Left ventricle myocardium inferior (tissue), 1 donor: Measurements from ENCODE around the gene HDLBP. TPM values are rescaled to one million over a fixed set of nuclear protein-coding genes. Genes with fewer than 3 reads are reported as not detected.

Experiments
- DNase-seq: peaks from one replicate; pipeline ENCODE4 v3.0.0-alpha.2; 2020
- H3K27ac ChIP-seq: fragments of 200-600 bp; replicated peaks from 2 replicates; pipeline ENCODE4 v1.8.0; 2021
- H3K27me3 ChIP-seq: fragments of 200-600 bp; 2 replicates; pipeline ENCODE4 v1.8.0; 2021; ENCODE audit warnings: low read depth
- H3K36me3 ChIP-seq: fragments of 200-600 bp; 2 replicates; pipeline ENCODE4 v1.8.0; 2021
- H3K4me1 ChIP-seq: fragments of 200-600 bp; 2 replicates; pipeline ENCODE4 v1.8.0; 2021
- H3K4me3 ChIP-seq: fragments of 200-600 bp; 2 replicates; pipeline ENCODE4 v1.8.0; 2021; ENCODE audit warnings: mild to moderate bottlenecking, moderate library complexity
- H3K9me3 ChIP-seq: fragments of 200-600 bp; replicated peaks from 2 replicates; pipeline ENCODE4 v1.8.0; 2021
- intact Hi-C: fragments of 100-400 bp; cut with micrococcal nuclease; formaldehyde crosslinking; loops from one replicate; pipeline ENCODE4 v1.11.0; 2022
- total RNA-seq: library from RNA; stranded (reverse); fragmentation: NEBNext Ultra II Directional; extraction: Animal tissue kit (Norgen Biotek cat#: 25700); gene quantifications from one replicate; pipeline ENCODE4 v1.2.1, GENCODE V29; 2021
- TF ChIP-seq, protein P1 (sequence below): fragments of 200-600 bp; IDR thresholded peaks from 2 replicates; pipeline ENCODE4 v1.8.0; 2021; ENCODE audit warnings: antibody characterized with exemption, mild to moderate bottlenecking, borderline replicate concordance
- donor health status: DM: no; HTN: yes; CAD: no; lungs with severe emphysema.

The HDLBP gene
- total RNA-seq, 1 donor from 2014 or later: 365 TPM

DNA sequence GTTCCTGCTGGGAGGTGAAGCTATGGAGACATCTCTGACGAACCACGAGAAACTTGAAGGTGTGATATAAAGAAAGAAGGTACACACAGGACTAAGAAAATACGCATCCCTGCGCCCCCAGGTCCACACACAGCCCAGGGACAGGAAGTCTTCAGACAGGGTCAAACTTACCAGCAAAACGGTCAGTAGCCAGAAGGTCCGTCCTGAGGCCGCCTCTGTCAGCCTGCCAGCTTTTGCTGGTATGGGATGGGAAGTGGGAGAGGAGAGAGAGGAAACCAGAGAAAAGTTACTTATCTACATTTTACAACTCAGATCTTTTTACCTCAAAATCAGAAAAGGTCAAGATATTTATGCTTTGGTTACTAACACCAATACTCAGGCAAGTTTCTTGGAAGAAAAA is 47.2 kb downstream of the HDLBP start:
- Histone ChIP-seq H3K4me1 (peaks cover 46% of the 10 kb centered on the region), H3K9me3 (no peaks in the 10 kb centered on the region), H3K4me3 (no peak overlapping the region), H3K27ac (no peak overlapping the region), H3K27me3 (no peaks in the 10 kb centered on the region), H3K36me3 (peaks cover 54% of the 10 kb centered on the region)
- TF ChIP-seq, protein P1, sequence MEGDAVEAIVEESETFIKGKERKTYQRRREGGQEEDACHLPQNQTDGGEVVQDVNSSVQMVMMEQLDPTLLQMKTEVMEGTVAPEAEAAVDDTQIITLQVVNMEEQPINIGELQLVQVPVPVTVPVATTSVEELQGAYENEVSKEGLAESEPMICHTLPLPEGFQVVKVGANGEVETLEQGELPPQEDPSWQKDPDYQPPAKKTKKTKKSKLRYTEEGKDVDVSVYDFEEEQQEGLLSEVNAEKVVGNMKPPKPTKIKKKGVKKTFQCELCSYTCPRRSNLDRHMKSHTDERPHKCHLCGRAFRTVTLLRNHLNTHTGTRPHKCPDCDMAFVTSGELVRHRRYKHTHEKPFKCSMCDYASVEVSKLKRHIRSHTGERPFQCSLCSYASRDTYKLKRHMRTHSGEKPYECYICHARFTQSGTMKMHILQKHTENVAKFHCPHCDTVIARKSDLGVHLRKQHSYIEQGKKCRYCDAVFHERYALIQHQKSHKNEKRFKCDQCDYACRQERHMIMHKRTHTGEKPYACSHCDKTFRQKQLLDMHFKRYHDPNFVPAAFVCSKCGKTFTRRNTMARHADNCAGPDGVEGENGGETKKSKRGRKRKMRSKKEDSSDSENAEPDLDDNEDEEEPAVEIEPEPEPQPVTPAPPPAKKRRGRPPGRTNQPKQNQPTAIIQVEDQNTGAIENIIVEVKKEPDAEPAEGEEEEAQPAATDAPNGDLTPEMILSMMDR: no peak
- no peak for DNase-seq
- intact Hi-C loops: no loop called here

DNA sequence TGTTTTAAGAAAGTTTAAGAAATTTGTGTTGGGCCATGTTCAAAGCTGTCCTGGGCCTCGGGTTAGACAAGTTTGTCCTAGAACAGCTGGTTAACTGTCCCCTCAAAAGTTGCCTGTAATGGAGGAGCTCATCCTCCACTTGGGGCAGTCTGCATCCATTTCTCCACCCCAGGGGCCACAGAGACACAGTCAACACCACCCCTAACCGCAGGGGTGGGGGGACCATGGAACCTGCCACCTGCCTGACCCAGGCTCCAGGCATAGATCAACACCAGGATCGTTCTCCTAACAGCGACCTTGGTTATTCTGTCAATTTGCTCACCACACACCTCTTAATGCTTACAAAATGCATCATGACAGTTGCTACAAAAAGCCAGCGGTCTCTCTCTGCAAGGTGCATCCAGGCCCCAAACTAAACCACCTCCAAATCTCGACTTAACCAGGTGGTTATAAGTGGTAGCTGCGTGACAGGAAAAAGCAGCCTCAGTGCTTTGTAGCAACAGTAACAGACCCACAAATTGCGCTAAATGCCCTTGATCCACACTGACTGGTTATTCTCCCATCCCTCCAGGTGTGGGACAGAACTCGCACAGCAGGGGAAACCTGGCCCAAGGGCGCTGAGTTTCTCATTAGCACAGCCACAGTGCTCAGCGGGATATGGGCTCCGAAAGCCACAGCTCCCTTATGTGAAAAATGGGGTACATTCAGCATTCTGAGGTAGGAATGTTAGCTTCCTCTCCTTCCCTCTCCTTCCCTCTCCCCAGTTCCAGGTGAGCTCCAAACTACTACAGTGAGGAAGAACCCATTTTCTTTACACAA is 48.0 kb downstream of the HDLBP start:
- DNase-seq: no peak
- H3K4me3 ChIP-seq: no peak overlapping the region
- H3K27ac ChIP-seq: no peak overlapping the region
- H3K4me1 ChIP-seq: peaks cover 40% of the 10 kb centered on the region
- H3K27me3 ChIP-seq: no peaks in the 10 kb centered on the region
- intact Hi-C loops: no loop called here
- peaks cover 63% of the 10 kb centered on the region for H3K36me3 ChIP-seq
- TF ChIP-seq, protein P1: no peak
- H3K9me3 ChIP-seq: no peaks in the 10 kb centered on the region

DNA sequence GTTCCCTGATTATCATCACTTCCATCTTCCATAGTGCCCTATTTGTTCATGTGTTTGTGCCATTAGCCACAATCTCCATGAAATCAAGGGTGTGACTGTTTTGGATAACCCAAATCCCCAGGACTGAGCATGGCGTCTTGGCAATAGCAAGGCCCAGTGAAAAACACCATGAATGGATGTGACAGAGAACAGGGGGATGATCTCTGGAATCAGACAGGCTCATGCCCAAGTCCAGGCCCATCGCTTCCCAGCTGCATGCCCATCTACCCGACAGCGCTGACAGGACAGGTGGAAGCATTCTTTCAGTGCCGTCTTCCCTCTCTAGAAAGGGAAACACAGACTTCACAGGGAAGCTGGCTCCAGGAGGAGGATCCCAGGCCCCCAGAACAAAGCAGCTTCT is 50.0 kb downstream of the HDLBP start:
- TF ChIP-seq, protein P1: no peak
- H3K36me3 ChIP-seq: peaks cover 82% of the 10 kb centered on the region
- no peak overlapping the region for H3K4me3 ChIP-seq
- no peaks in the 10 kb centered on the region for H3K27me3 ChIP-seq
- intact Hi-C loops: no loop called here
- no peak for DNase-seq
- H3K9me3 ChIP-seq: no peaks in the 10 kb centered on the region
- no peak overlapping the region for H3K27ac ChIP-seq
- H3K4me1 ChIP-seq: peaks cover 23% of the 10 kb centered on the region

DNA sequence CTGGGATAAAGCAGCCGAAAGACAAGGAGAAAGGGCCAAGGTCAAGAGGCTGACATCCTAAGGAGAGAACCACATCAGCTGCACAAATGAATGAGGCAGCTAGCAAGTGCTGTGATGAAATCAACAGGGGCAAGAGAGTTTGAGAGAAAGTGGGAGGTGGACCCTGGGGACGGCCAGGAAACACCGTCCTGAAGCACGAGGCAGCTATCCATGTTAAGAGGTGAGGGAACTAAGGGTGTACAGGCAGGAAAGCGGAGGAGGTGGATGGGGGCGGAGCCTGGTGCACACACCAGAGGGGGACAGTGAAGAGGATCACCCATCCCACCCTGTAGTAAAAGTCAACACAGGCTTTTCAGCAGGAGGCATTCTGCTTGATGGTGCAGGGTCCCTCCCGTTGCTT is 52.4 kb downstream of the HDLBP start:
- no peak for DNase-seq

DNA sequence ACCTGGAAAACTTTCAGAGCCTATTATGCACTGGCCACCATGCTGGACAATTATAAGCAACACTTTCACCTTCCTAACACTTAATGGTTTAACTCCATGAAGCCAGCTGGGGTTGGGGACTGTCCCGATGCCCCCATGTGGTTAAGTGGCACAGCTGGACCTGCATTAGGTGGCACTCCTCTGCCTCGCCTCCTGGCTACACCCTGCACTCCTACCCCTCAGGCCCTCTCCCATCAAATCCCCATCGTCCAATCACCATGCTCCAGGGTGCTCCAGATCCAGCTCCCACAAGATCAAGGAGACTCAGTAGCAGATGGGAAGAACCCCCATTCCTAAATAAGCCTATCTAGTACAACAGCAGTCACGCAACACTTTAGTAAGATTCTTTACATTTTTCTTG is 53.8 kb downstream of the HDLBP start:
- intact Hi-C loops: no loop called here
- Histone ChIP-seq H3K9me3 (no peaks in the 10 kb centered on the region), H3K4me3 (no peak overlapping the region), H3K27ac (no peak overlapping the region), H3K27me3 (no peaks in the 10 kb centered on the region), H3K36me3 (peaks cover 98% of the 10 kb centered on the region), H3K4me1 (no peaks in the 10 kb centered on the region)
- TF ChIP-seq, protein P1: no peak
- DNase-seq: no peak

More for the DNA sequence above, 52.4 kb downstream of the HDLBP start:
- H3K27ac ChIP-seq: no peak overlapping the region
- H3K4me3 ChIP-seq: no peak overlapping the region
- H3K36me3 ChIP-seq: peaks cover 99% of the 10 kb centered on the region
- H3K9me3 ChIP-seq: no peaks in the 10 kb centered on the region
- TF ChIP-seq, protein P1: no peak
- intact Hi-C loops: no loop called here
- H3K4me1 ChIP-seq: no peaks in the 10 kb centered on the region
- no peaks in the 10 kb centered on the region for H3K27me3 ChIP-seq
